Progenitor cell of endocrine pancreas (in vitro differentiated cells): Measurements from ENCODE around the gene RABGAP1L. TPM values are rescaled to one million over a fixed set of nuclear protein-coding genes. Genes with fewer than 3 reads are reported as not detected.
A peak's percentile ranks its signal among the peaks of the same experiment; 100 is the strongest.

Experiments
- DNase-seq: peaks from one replicate; pipeline ENCODE4 v3.0.0; 2021; ENCODE audit warnings: low spot score; ENCODE audit not compliant: unreplicated experiment
- H3K27ac Mint-ChIP-seq: 2 replicates; pipeline ENCODE4 v1.8.0; 2021; ENCODE audit warnings: mild to moderate bottlenecking, moderate library complexity, mixed read lengths
- H3K27me3 Mint-ChIP-seq: 2 replicates; pipeline ENCODE4 v1.8.0; 2021; ENCODE audit warnings: mixed read lengths
- H3K36me3 Mint-ChIP-seq: 2 replicates; pipeline ENCODE4 v1.8.0; 2022; ENCODE audit warnings: mixed read lengths; ENCODE audit not compliant: insufficient read depth
- H3K4me1 Mint-ChIP-seq: 2 replicates; pipeline ENCODE4 v1.8.0; 2021; ENCODE audit warnings: low read depth, mixed read lengths
- H3K4me3 Mint-ChIP-seq: 2 replicates; pipeline ENCODE4 v1.8.0; 2021; ENCODE audit warnings: low read depth, mild to moderate bottlenecking, moderate library complexity, mixed read lengths
- H3K9me3 Mint-ChIP-seq: 2 replicates; pipeline ENCODE4 v1.8.0; 2021; ENCODE audit warnings: low read depth, mixed read lengths
- CTCF ChIP-seq: fragments of 200-600 bp; sonication (generic); IDR thresholded peaks from one replicate; pipeline ENCODE4 v1.5.0; 2021; ENCODE audit warnings: antibody characterized with exemption, mild to moderate bottlenecking; ENCODE audit not compliant: unreplicated experiment
- total RNA-seq: library from RNA; stranded (reverse); gene quantifications from 2 replicates; pipeline ENCODE4 v1.2.1, GENCODE V29; 2021

Gene RABGAP1L
- total RNA-seq, 1 donor from 2014 or later = 55.2 TPM

- peak overlapping the region; percentile 91 for H3K27ac Mint-ChIP-seq
- H3K4me1 Mint-ChIP-seq = peaks cover 53% of the 10 kb centered on the region
- no peak for TF ChIP-seq CTCF
These were observed 715.2 kb downstream of the RABGAP1L start for GRCh38 chr1:174874331-174875053.

GRCh38 chr1:174875306-174875705 lies 716.0 kb downstream of the RABGAP1L start:
- peak overlapping the region; percentile 91 for H3K27ac Mint-ChIP-seq
- no peaks in the 10 kb centered on the region for H3K36me3 Mint-ChIP-seq
- TF ChIP-seq CTCF = no peak
- H3K27me3 Mint-ChIP-seq = no peaks in the 10 kb centered on the region
- peaks cover 50% of the 10 kb centered on the region for H3K4me1 Mint-ChIP-seq
- DNase-seq = no peak
- H3K9me3 Mint-ChIP-seq = no peaks in the 10 kb centered on the region
- H3K4me3 Mint-ChIP-seq = peak overlapping the region; percentile 69

More at GRCh38 chr1:174874331-174875053, 715.2 kb downstream of the RABGAP1L start:
- H3K27me3 Mint-ChIP-seq = no peaks in the 10 kb centered on the region
- H3K36me3 Mint-ChIP-seq = no peaks in the 10 kb centered on the region
- no peaks in the 10 kb centered on the region for H3K9me3 Mint-ChIP-seq
- peak overlapping the region; percentile 69 for H3K4me3 Mint-ChIP-seq
- DNase-seq = no peak

- H3K27ac Mint-ChIP-seq = peak overlapping the region; percentile 93
- no peak for TF ChIP-seq CTCF
- peaks cover 43% of the 10 kb centered on the region for H3K4me1 Mint-ChIP-seq
- peak overlapping the region; percentile 69 for H3K4me3 Mint-ChIP-seq
- H3K36me3 Mint-ChIP-seq = peaks cover 5% of the 10 kb centered on the region
- no peaks in the 10 kb centered on the region for H3K27me3 Mint-ChIP-seq
- H3K9me3 Mint-ChIP-seq = no peaks in the 10 kb centered on the region
- no peak for DNase-seq
These were observed 717.9 kb downstream of the RABGAP1L start for GRCh38 chr1:174877208-174877673.

GRCh38 chr1:174880171-174880570 lies 720.9 kb downstream of the RABGAP1L start:
- H3K36me3 Mint-ChIP-seq = peaks cover 7% of the 10 kb centered on the region

GRCh38 chr1:174883409-174883808 lies 724.1 kb downstream of the RABGAP1L start:
- Mint-ChIP-seq H3K9me3 (no peaks in the 10 kb centered on the region), H3K36me3 (peaks cover 15% of the 10 kb centered on the region), H3K27me3 (no peaks in the 10 kb centered on the region), H3K27ac (no peak overlapping the region), H3K4me1 (peaks cover 11% of the 10 kb centered on the region), H3K4me3 (no peak overlapping the region)
- no peak for TF ChIP-seq CTCF
- no peak for DNase-seq

More at GRCh38 chr1:174880171-174880570, 720.9 kb downstream of the RABGAP1L start:
- no peak for TF ChIP-seq CTCF
- H3K9me3 Mint-ChIP-seq = no peaks in the 10 kb centered on the region
- no peak overlapping the region for H3K4me3 Mint-ChIP-seq
- H3K4me1 Mint-ChIP-seq = peaks cover 35% of the 10 kb centered on the region
- H3K27ac Mint-ChIP-seq = no peak overlapping the region
- no peak for DNase-seq
- no peaks in the 10 kb centered on the region for H3K27me3 Mint-ChIP-seq
